Hepatocyte (in vitro differentiated cells): ENCODE results near the gene FAM20C. TPM values are rescaled to one million over a fixed set of nuclear protein-coding genes. Genes with fewer than 3 reads are reported as not detected.

Experiments
- DNase-seq: peaks from one replicate; pipeline ENCODE4 v3.0.0-alpha.2; 2016; ENCODE audit warnings: low spot score
- H2AFZ ChIP-seq: fragments of 200-600 bp; sonication (generic); 2 replicates; pipeline ENCODE4 v1.6.0; 2016; ENCODE audit warnings: antibody characterized with exemption, mild to moderate bottlenecking
- H3K27ac ChIP-seq: fragments of 200-600 bp; sonication (generic); 2 replicates; pipeline ENCODE4 v1.5.1; 2016; ENCODE audit warnings: mild to moderate bottlenecking
- H3K27me3 ChIP-seq: fragments of 200-600 bp; sonication (generic); 2 replicates; pipeline ENCODE4 v1.6.1; 2016
- H3K36me3 ChIP-seq: fragments of 200-600 bp; sonication (generic); replicated peaks from 2 replicates; pipeline ENCODE4 v1.5.1; 2016; ENCODE audit warnings: low read depth; ENCODE audit not compliant: insufficient read depth
- H3K4me1 ChIP-seq: fragments of 200-600 bp; sonication (generic); 2 replicates; pipeline ENCODE4 v1.5.1; 2016; ENCODE audit warnings: mild to moderate bottlenecking, moderate library complexity; ENCODE audit not compliant: insufficient read depth
- H3K4me2 ChIP-seq: fragments of 200-600 bp; sonication (generic); 2 replicates; pipeline ENCODE4 v1.6.0; 2016
- H3K4me3 ChIP-seq: fragments of 200-600 bp; sonication (generic); 2 replicates; pipeline ENCODE4 v1.5.1; 2016; ENCODE audit warnings: mild to moderate bottlenecking
- H3K79me2 ChIP-seq: fragments of 200-600 bp; sonication (generic); 2 replicates; pipeline ENCODE4 v1.6.0; 2017; ENCODE audit warnings: mild to moderate bottlenecking
- H3K9me2 ChIP-seq: fragments of 200-600 bp; sonication (generic); replicated peaks from 2 replicates; pipeline ENCODE4 v1.6.0; 2017; ENCODE audit warnings: mild to moderate bottlenecking; ENCODE audit not compliant: insufficient read depth
- H3K9me3 ChIP-seq: fragments of 200-600 bp; sonication (generic); 2 replicates; pipeline ENCODE4 v1.5.1; 2016; ENCODE audit warnings: low read depth, mild to moderate bottlenecking
- H4K20me1 ChIP-seq: fragments of 200-600 bp; sonication (generic); 2 replicates; pipeline ENCODE4 v1.6.0; 2016; ENCODE audit warnings: mild to moderate bottlenecking; ENCODE audit not compliant: insufficient read depth, poor library complexity, severe bottlenecking
- EZH2 ChIP-seq: fragments of 200-600 bp; sonication (generic); IDR thresholded peaks from 2 replicates; pipeline ENCODE4 v1.6.1; 2016; ENCODE audit warnings: antibody characterized with exemption, mild to moderate bottlenecking, borderline replicate concordance
- EZH2phosphoT487 ChIP-seq: fragments of 200-600 bp; sonication (generic); IDR thresholded peaks from one replicate; pipeline ENCODE4 v1.6.1; 2018; ENCODE audit warnings: antibody characterized with exemption, mild to moderate bottlenecking, low read depth, moderate library complexity; ENCODE audit not compliant: unreplicated experiment, severe bottlenecking
- whole genome bisulfite sequencing: methylation state at CpG from one replicate; pipeline ENCODE4 v1.1.6; 2016; ENCODE audit warnings: low lambda C conversion rate; ENCODE audit errors: missing lambda C conversion rate; 5-methylcytosine and 5-hydroxymethylcytosine counted together
- polyA plus RNA-seq: library from polyadenylated mRNA; unstranded; fragments of >200 nt; fragmentation: Nextera tagmentation; extraction: Ambion mirVana; gene quantifications from 2 replicates; pipeline ENCODE4 v1.2.1, GENCODE V29; 2016
- total RNA-seq: library from RNA; depleted of rRNA; stranded (reverse); fragments of >200 nt; gene quantifications from 2 replicates; pipeline ENCODE4 v1.2.3, GENCODE V29; 2014
- TF ChIP-seq, protein P1 (sequence below): fragments of 200-600 bp; sonication (generic); IDR thresholded peaks from 2 replicates; pipeline ENCODE4 v1.5.1; 2016; ENCODE audit warnings: antibody characterized with exemption, mild to moderate bottlenecking; ENCODE audit not compliant: poor library complexity

Gene FAM20C
- total and polyA plus RNA-seq, 2 experiments from 2014 or later, result 24.4 to 42.5 TPM

GRCh38 chr7:256981-257646 lies 64.7 kb downstream of the FAM20C start:
- no peak for TF ChIP-seq EZH2
- no peak for TF ChIP-seq EZH2phosphoT487
- TF ChIP-seq, protein P1, sequence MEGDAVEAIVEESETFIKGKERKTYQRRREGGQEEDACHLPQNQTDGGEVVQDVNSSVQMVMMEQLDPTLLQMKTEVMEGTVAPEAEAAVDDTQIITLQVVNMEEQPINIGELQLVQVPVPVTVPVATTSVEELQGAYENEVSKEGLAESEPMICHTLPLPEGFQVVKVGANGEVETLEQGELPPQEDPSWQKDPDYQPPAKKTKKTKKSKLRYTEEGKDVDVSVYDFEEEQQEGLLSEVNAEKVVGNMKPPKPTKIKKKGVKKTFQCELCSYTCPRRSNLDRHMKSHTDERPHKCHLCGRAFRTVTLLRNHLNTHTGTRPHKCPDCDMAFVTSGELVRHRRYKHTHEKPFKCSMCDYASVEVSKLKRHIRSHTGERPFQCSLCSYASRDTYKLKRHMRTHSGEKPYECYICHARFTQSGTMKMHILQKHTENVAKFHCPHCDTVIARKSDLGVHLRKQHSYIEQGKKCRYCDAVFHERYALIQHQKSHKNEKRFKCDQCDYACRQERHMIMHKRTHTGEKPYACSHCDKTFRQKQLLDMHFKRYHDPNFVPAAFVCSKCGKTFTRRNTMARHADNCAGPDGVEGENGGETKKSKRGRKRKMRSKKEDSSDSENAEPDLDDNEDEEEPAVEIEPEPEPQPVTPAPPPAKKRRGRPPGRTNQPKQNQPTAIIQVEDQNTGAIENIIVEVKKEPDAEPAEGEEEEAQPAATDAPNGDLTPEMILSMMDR, result no peak
- Histone ChIP-seq H3K36me3 (no peaks in the 10 kb centered on the region), H3K4me2 (no peak overlapping the region), H3K9me2 (no peaks in the 10 kb centered on the region), H3K79me2 (no peaks in the 10 kb centered on the region), H3K27ac (no peak overlapping the region), H3K4me3 (no peak overlapping the region), H3K9me3 (no peaks in the 10 kb centered on the region), H3K4me1 (no peaks in the 10 kb centered on the region), H4K20me1 (no peaks in the 10 kb centered on the region), H3K27me3 (no peaks in the 10 kb centered on the region), H2AFZ (no peak overlapping the region)
- no peak for DNase-seq
- WGBS, result 96% methylated on average over 29 of the region's 29 CpGs

- WGBS, result 77% methylated on average over 4 of the region's 5 CpGs
- Histone ChIP-seq H4K20me1 (no peaks in the 10 kb centered on the region), H3K4me1 (no peaks in the 10 kb centered on the region), H3K4me2 (no peak overlapping the region), H3K27ac (no peak overlapping the region), H2AFZ (no peak overlapping the region), H3K4me3 (no peak overlapping the region), H3K36me3 (no peaks in the 10 kb centered on the region), H3K9me2 (no peaks in the 10 kb centered on the region), H3K27me3 (no peaks in the 10 kb centered on the region), H3K9me3 (no peaks in the 10 kb centered on the region), H3K79me2 (no peaks in the 10 kb centered on the region)
- TF ChIP-seq EZH2phosphoT487 (no peak), EZH2 (no peak)
- TF ChIP-seq, protein P1, result no peak
- DNase-seq, result no peak
Observed at GRCh38 chr7:257647-257992, 65.2 kb downstream of the FAM20C start.

DNA sequence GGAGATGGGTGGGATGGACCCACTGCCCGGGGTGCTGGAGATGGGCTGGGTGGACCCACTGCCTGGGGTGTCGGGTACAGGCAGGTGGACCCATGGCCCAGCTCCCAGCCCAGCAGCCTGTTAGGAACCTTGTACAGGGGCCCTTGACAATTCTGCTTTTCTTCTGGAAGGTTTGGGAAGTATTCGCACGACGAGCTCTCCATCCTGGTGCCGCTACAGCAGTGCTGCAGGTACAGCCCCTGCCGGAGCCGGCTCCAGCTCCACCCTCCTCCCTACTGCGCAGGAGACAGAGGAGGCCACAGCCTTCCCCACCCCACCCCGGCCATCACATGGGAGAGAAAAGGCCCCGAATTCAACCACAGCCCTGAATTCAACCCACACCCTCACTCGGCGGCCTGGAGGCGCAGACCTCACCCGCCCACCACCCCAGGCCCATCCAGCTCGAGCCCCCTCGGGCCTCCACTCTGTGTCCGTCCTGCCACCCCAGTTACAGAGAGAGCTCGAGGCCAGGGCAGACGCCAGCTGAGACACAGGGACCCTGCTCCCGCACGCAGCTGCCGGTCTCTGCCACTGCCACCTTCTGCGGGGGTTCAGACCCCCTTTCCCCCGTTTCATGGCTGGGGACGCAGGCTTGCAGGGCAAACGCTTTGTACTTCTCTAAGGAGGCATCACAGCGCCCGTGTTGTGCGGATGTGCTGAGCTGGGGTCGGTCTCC lies 66.3 kb downstream of the FAM20C start:
- no peak overlapping the region for H3K27ac ChIP-seq
- H3K9me3 ChIP-seq, result no peaks in the 10 kb centered on the region
- no peaks in the 10 kb centered on the region for H3K4me1 ChIP-seq
- H3K27me3 ChIP-seq, result no peaks in the 10 kb centered on the region
- H3K9me2 ChIP-seq, result no peaks in the 10 kb centered on the region
- H4K20me1 ChIP-seq, result no peaks in the 10 kb centered on the region
- H3K79me2 ChIP-seq, result no peaks in the 10 kb centered on the region
- no peak for DNase-seq
- H3K4me2 ChIP-seq, result no peak overlapping the region
- H3K4me3 ChIP-seq, result no peak overlapping the region
- TF ChIP-seq EZH2phosphoT487, result no peak
- TF ChIP-seq, protein P1, result no peak
- no peak for TF ChIP-seq EZH2
- no peaks in the 10 kb centered on the region for H3K36me3 ChIP-seq
- 98% methylated on average over 22 of the region's 31 CpGs for WGBS
- no peak overlapping the region for H2AFZ ChIP-seq
